Activated CD4-positive, alpha-beta T cell treated with anti-CD3 and anti-CD28 coated beads, Interleukin-2, amount 50 U/mL, for 16 hours (primary cell): Measurements from ENCODE around the gene TMEM108.

Source experiments
- DNase-seq: peaks from one replicate; pipeline ENCODE4 v3.0.0-alpha.2; 2020

TMEM108 gene

GRCh38 chr3:133238015-133238414 lies 199.8 kb downstream of the TMEM108 start:
- no peak for DNase-seq

DNA sequence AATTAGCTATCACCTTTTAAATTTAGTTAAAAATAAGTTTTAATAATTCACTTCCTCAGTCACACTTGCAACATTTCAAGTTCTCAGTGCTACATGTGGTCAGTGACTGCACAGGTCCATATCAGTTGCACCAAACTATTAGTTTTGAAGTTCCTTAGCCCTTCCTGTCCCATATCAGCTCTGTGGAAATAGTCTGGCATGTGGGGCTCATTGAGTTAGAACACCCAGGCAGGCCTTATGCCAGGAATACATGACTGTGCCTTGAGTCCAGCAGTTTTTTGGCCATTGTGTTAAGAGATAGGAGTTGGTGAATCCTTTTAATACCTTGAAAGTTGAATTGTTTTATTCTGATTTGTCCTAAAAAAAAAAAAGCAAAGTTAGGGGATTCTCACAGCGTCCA lies 207.9 kb downstream of the TMEM108 start:
- DNase-seq = no peak

DNA sequence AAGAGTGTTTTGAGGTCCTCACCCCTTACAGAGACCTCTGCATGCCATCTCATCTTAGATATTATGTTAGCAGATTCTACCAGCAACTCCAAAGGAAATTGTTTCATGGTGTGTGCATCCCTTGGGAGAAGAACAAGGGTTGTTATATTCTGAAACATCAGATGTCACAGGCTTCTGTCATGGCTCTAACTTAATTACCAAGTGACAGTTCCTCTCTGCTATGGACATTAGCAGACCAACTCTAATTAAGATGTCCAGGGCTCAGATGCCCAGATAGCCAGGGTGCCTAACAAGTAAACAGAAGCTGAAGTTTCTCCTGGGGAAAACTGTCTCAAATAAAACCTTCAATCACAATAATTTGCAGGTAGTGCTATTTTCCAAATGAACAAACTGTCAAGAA lies 208.6 kb downstream of the TMEM108 start:
- no peak for DNase-seq

DNA sequence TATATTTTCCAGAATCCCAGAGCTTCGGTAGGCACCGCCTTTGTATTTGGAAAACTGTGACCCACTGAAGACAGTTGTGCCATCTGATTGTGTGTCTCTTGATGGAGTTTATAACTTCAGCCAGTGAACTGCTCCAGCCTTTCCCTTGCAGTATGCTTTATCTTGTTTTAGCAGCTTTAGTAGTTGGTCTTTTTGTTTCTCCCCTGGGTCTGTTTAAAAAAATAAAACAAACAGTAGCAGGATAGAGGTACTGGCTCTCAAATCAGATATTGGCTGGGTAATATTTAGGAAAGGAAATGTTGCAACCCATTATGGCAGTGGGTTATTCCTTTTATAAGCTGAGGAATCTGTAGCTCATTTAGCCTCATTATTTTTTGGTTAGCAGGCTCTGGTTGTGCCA lies 210.2 kb downstream of the TMEM108 start:
- no peak for DNase-seq

DNA sequence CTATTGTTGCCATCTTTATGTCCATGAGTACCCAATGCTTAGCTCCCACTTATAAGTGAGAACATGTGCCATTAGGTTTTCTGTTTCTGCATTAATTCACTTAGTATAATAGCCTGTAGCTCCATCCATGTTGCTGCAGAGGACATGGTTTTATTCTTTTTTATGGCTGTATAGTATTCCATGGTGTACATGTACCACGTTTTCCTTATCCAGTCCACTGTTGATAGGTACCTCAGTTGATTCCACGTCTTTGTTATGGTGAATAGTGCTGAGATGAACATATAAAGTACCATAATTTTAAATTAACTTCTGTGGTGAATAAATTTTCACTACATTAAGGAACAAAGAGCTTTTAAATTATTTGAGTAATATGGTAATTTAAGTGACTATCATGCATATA lies 211.3 kb downstream of the TMEM108 start:
- DNase-seq = no peak

DNA sequence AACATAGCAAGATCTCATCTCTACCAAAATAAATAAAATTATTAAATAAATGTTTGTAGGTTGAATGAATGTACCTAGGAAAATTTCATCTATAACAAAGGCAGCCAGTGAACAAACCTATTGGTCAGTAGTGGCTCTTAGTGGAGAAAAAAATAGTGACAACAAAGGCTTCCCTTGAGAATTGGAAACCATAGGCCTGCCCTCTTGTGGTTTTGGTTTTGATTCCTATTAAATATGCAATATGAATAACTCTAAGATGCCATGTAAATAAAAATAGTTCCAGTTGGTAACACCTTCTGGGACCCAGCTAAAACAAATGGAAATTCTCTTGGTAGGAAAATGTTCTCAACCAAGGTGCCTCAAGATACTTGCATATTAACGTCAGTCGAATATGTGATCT lies 216.0 kb downstream of the TMEM108 start:
- DNase-seq = no peak

DNA sequence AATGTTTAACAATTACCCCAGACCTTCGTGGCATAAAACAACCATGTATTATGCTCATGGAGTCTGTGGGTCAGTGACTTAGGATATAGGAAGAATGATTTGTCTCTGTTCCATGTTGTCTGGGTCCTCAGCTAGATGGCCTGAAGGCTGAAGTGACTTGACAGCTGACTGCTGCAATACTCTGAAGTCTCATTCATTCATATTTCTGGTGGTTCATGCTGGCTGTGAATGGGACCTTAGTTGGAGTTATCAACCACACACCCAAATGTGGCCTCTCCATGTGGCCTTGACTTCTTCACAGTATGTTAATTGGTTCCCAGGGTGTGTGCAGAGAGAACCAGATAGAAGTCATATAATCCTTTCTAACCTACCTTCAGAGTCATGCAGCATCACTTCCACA lies 216.5 kb downstream of the TMEM108 start:
- DNase-seq = no peak

- DNase-seq = peak; percentile 6
Measured at GRCh38 chr3:133256787-133257483, 218.7 kb downstream of the TMEM108 start.

DNA sequence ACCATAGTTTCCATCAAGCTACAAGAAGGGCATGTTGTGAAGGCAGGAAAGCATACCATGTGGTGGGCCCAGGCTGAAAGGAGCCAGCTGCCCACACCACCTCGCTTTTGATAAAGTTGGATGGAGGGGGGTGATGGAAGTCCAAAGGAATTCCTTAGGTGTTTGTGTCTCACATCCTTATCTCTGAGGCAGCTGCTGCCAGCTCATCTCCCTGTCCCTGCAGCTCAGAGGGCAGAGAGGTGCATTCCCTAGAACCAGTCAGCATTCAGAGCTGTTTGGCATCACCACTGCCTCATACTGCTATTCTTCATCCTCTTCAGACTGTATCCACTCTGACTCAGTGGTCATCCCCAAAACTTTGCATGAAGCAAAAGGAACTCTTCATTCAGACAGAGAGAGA lies 220.2 kb downstream of the TMEM108 start:
- DNase-seq = no peak

DNA sequence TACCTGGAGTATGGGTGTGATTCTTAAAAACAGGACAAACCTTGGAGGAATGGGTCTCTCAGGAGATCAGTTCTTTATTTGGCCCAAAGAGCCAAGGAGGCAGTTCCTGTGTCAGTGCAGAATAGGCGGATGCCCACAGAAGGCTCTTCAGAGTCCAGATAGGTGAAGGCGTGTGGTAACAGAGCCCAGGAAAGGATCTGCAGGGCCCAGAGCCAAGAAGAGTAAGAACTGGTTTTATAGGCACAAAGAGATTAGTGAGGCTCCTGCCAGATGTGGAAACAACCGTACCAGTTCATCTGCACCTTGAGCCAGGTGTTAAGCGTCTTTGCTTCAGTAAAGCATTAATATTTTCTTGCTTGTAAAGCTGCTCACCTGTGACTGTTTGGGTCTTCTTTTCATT lies 221.6 kb downstream of the TMEM108 start:
- no peak for DNase-seq

DNA sequence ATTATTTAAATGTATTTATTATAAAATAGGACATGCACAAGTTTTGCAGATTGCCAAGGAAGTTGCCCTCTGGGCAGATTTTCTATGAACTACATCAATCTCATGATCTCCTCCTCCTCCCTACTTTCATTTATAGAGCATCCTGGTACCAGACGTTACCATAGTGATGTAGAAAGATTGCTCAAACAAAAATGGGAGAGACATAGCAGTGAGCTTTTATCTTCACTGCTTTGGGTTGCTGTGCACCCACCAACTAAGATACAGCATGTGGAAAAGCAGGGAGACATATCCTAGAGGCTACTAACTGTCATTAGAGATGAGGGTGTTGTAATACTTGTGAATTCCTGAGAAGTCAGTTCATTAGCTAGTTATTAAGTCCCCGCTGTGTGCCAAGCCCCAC lies 224.1 kb downstream of the TMEM108 start:
- DNase-seq = no peak

GRCh38 chr3:133264920-133265319 lies 226.7 kb downstream of the TMEM108 start:
- no peak for DNase-seq

GRCh38 chr3:133268726-133269134 lies 230.5 kb downstream of the TMEM108 start:
- no peak for DNase-seq

DNA sequence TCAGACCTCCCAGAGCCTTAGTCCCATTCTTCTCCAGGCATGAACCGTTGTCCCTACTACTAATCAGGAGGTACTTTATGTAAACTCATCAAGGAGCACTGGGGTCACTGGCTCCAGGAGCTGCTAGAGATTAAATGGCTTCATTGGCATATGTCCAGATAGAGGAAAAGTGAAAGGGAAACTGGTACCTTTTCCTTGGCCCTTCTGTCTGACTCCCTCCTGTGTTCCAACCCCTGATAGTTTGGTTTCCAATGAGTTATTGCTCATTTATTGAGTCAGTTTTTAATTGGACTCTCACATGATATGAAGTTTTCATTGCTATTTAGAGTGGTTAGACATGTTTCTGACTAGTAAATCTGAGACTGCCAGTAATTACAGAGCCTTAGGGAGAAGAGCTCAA lies 231.2 kb downstream of the TMEM108 start:
- DNase-seq = no peak

DNA sequence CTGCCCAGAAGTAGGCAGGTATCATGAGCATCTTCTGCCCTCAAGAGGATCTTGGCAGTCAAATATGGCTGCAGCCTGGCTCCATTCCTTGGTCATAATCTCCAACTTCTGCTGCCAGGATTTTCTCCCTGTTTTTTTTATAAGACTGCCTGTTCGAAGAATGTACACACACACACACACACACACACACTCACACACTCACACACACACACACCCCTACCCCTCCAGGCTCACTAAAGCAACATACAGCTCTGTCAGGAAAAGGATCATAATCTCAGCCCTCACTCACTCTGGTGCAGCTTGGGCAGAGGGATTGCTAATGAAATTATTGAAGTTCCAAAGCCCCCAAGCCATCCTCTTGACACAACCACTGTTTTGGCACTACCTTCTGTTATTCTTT lies 232.4 kb downstream of the TMEM108 start:
- DNase-seq = no peak

DNA sequence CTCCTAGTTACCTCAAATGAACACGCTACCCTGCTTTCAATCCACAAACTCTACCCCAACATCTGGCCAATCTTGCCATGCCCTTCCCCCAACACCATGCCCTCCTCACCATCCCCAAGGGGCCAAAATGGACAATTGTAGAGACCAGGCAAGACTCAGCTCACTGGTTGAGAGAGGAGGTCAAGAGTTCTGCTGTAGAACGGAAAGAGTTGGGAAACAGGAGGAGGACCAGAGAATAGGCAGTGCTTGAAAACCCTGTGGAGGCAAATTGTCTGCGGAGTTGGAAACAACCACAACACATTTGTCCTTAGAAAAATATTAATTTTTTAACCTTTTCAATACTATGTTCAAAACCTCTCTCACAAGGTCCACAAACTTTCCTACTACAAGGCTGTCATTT lies 232.9 kb downstream of the TMEM108 start:
- DNase-seq = no peak

- DNase-seq = no peak
Measured at GRCh38 chr3:133271539-133271938, 233.3 kb downstream of the TMEM108 start.

DNA sequence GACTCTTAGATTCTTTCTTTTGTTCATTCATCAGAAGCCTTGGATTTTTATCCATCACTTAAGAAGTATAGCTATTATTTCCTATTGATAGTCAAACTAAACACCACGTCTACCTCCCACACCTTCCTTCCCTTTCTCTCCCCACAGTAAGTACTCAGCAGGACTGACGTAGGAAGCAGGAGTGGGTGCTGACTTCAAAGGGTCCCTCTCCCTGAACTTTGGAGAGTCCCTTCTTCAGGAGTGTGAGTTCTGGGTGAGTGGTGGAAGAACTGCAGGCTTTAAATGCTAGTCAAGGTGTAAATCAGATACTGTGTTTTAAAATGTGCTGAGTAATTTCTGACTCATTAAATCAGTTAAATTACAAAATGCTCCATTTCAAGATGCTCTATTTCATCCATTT lies 235.2 kb downstream of the TMEM108 start:
- no peak for DNase-seq

GRCh38 chr3:133274477-133274876 lies 236.3 kb downstream of the TMEM108 start:
- DNase-seq = no peak

DNA sequence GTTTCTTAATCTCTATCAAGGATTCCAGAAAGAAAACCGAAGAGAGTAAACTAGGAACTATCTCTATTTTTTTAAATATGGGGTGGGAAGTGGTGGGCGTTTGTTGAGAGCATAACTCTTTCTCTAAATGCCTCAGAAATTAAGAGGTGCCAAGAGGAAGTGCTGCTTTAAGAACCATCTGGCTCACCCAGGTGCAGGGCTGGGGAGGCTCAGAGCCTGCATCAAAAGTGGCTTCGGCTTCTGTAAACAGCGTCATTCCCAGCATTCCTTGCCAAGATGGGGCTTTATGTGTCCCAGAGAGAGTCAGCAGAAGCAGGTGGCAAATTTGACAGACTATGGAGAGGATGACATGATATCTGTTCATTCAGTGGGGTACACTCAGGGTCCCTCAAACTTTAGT lies 238.4 kb downstream of the TMEM108 start:
- no peak for DNase-seq

DNA sequence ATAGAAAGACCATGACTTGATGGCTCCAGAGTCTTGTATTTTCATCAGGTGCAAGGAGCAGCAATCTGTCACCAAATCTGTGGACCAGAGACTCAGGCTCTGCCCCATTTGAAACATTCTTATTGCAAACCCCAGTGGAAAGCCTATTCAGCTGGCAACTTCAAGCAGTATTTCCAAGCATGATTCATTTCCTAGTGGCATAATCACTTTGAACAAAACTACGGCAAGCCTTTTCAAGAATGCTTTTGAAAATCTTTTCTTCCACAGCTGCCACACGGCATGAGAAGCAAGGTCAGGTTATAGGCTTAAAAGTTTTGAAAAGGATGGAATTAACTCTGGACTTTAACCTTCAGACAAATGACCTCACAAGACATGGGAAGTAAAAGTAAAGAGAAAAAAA lies 239.6 kb downstream of the TMEM108 start:
- no peak for DNase-seq

DNA sequence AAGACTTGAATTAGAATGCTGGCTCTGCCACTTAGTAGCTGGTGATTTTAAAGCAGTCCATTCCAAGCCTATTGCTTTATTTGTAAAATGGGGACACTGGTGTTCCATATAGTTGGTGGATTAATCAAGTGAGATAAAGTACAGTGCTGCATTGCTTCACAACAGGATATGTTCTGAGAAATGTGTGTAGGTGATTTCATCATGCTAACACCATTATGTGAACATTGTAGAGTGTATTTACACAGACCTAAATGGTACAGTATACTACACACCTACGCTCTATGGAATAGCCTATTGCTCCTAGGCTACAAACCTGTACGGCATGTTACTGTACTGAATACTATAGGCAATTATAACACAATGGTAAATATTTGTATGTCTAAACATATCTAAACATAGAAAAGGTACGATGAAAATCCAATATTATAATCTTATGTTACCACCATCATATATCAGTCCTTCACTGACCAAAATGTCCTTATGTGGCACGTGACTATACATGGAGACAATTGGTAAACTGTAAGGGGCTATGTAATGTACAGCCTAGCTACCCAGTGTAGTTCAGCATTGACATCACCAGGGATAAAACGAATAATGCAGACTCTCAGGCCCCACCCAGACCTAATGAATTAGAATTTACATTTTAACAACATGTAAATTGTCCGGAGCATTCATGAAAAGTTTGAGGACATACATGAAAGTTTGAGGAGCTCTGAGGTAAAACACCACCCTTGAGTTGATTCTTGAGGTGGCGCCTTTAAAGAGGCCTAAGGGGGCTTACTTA lies 240.3 kb downstream of the TMEM108 start:
- no peak for DNase-seq

- DNase-seq = no peak
Measured at GRCh38 chr3:133280586-133280985, 242.4 kb downstream of the TMEM108 start.

- DNase-seq = no peak
Measured at GRCh38 chr3:133282236-133282635, 244.0 kb downstream of the TMEM108 start.
